ENCODE results near the gene AP3S2.

The AP3S2 gene

DNA sequence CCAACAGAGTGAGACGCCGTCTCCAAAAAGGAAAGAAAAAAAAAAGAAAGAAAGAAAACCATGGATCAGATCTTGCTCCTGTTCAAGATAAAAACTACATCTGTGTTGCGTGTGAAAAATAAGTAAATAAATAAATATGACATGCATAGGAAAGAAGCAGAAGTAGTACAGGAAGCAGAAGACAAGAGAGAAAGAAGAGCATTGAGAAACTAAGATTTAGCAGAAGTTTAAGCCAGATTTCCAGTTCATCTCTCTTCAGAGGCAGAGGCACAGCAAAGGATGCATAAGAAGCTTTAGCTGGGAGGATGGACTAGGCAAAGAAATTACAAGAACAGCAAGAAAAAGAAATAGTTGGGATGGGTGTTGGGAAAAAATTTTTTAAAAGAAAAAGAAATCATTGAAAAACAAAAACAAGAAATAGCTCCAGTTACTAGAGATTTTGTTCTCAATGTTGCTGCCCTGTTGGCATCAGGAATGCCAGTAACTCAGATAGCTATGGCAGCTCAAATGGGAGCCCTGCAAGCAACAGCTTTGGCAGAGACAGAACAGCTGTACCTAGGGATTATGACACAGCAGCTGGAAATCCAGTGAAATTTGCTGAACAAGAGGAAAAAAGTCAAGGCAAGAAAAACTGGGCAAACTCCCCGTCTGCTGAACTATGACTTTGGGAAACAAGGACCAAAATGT is 17.3 kb downstream of the AP3S2 start:
- no peak for TF ChIP-seq EZH2phosphoT487 (IDR thresholded peaks at IDR 0.05; ENCODE audit: borderline replicate concordance)
- TF ChIP-seq, protein P1, sequence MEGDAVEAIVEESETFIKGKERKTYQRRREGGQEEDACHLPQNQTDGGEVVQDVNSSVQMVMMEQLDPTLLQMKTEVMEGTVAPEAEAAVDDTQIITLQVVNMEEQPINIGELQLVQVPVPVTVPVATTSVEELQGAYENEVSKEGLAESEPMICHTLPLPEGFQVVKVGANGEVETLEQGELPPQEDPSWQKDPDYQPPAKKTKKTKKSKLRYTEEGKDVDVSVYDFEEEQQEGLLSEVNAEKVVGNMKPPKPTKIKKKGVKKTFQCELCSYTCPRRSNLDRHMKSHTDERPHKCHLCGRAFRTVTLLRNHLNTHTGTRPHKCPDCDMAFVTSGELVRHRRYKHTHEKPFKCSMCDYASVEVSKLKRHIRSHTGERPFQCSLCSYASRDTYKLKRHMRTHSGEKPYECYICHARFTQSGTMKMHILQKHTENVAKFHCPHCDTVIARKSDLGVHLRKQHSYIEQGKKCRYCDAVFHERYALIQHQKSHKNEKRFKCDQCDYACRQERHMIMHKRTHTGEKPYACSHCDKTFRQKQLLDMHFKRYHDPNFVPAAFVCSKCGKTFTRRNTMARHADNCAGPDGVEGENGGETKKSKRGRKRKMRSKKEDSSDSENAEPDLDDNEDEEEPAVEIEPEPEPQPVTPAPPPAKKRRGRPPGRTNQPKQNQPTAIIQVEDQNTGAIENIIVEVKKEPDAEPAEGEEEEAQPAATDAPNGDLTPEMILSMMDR (conservative IDR thresholded peaks at IDR 0.05; ENCODE audit: low read length), result no peak
- no peaks in the 10 kb centered on the region for H3K4me1 ChIP-seq (ENCODE audit: insufficient read depth, low read length, poor library complexity, severe bottlenecking)
- H3K9ac ChIP-seq (ENCODE audit: low read depth, low read length, poor library complexity, severe bottlenecking), result no peak overlapping the region
- no peaks in the 10 kb centered on the region for H4K20me1 ChIP-seq (ENCODE audit: insufficient read depth, low read length, poor library complexity, severe bottlenecking)
- H2AFZ ChIP-seq (ENCODE audit: low read length), result no peak overlapping the region
- H3K4me3 ChIP-seq (ENCODE audit: low read length, poor library complexity, severe bottlenecking), result no peak overlapping the region
- no peaks in the 10 kb centered on the region for H3K27me3 ChIP-seq (ENCODE audit: insufficient read depth, low read length, poor library complexity, severe bottlenecking)
- H3K4me2 ChIP-seq (ENCODE audit: low read depth, low read length, poor library complexity, severe bottlenecking), result no peak overlapping the region
- no peaks in the 10 kb centered on the region for H3K9me3 ChIP-seq (ENCODE audit: insufficient read depth, low read depth, low read length)
- no peaks in the 10 kb centered on the region for H3K9me2 ChIP-seq (replicated peaks; ENCODE audit: low read depth, low read length)
- no peaks in the 10 kb centered on the region for H3F3A ChIP-seq (ENCODE audit: low read depth)
- H3K36me3 ChIP-seq (ENCODE audit: insufficient read depth, low read length), result peaks cover 4% of the 10 kb centered on the region; the same call in 1 of the 2 replicates
- H3K79me2 ChIP-seq (ENCODE audit: insufficient read depth, low read length), result no peaks in the 10 kb centered on the region

DNA sequence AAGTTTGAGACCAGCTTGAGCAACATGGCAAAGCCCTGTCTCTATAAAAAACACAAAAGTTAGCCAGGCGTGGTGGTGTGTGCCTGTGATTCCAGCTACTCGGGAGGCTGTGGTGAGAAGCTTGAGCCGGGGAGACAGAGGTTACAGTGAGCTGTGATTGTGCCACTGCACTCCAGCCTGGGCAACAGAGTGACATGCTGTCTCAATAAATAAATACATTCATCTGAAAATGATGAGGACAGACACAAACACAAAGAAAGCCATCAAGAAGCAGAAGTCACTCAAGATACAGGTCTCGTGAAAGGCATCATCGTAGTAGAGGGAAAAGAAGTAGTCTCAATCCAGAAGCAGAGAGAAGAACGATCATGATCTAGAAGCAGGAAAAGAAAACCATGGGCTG is 18.1 kb downstream of the AP3S2 start:
- Histone ChIP-seq H3K27me3 (ENCODE audit: insufficient read depth, low read length, poor library complexity, severe bottlenecking) (no peaks in the 10 kb centered on the region), H3K4me2 (ENCODE audit: low read depth, low read length, poor library complexity, severe bottlenecking) (no peak overlapping the region), H3K4me1 (ENCODE audit: insufficient read depth, low read length, poor library complexity, severe bottlenecking) (no peaks in the 10 kb centered on the region), H3K9ac (ENCODE audit: low read depth, low read length, poor library complexity, severe bottlenecking) (no peak overlapping the region), H3F3A (ENCODE audit: low read depth) (no peaks in the 10 kb centered on the region), H3K4me3 (ENCODE audit: low read length, poor library complexity, severe bottlenecking) (no peak overlapping the region), H3K9me2 (replicated peaks; ENCODE audit: low read depth, low read length) (no peaks in the 10 kb centered on the region), H4K20me1 (ENCODE audit: insufficient read depth, low read length, poor library complexity, severe bottlenecking) (no peaks in the 10 kb centered on the region), H3K9me3 (ENCODE audit: insufficient read depth, low read depth, low read length) (no peaks in the 10 kb centered on the region), H3K36me3 (ENCODE audit: insufficient read depth, low read length) (peaks cover 8% of the 10 kb centered on the region; the same call in 1 of the 2 replicates), H3K79me2 (ENCODE audit: insufficient read depth, low read length) (no peaks in the 10 kb centered on the region), H2AFZ (ENCODE audit: low read length) (no peak overlapping the region)
- TF ChIP-seq, protein P1 (conservative IDR thresholded peaks at IDR 0.05; ENCODE audit: low read length), result no peak
- TF ChIP-seq EZH2phosphoT487 (IDR thresholded peaks at IDR 0.05; ENCODE audit: borderline replicate concordance), result no peak

DNA sequence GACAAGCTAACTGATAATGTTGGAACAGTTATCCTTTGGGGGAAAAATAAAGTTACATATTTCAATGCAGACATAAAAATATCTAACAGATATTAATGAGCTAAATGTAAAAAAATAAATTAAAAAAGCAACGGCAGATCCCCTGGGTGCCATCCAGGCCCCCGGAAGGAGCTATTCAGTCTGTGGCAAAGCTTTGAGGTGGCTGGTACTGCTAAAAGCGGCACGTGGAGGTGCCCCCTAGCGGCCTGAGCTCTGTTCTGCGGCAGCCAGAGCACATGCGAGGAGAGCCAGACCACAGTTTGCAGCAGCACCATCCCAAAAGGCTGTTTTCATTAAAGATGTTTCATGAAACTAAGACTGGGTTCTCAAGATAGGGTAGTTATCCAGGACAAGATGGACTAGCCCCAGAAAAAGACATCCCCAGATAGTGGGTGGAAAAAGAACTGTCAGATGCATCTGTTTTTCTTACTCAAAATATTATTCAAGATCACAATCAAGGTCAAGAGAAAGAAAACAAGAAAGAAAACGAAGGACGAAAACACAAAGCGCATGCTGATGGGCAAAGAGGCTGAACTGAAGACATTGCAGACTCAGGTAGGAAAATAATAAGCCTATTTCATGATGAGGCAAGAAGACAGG is 18.7 kb downstream of the AP3S2 start:
- no peaks in the 10 kb centered on the region for H3K27me3 ChIP-seq (ENCODE audit: insufficient read depth, low read length, poor library complexity, severe bottlenecking)
- H3K9ac ChIP-seq (ENCODE audit: low read depth, low read length, poor library complexity, severe bottlenecking), result no peak overlapping the region
- TF ChIP-seq, protein P1 (conservative IDR thresholded peaks at IDR 0.05; ENCODE audit: low read length), result peak; percentile 96
- no peak for TF ChIP-seq EZH2phosphoT487 (IDR thresholded peaks at IDR 0.05; ENCODE audit: borderline replicate concordance)
- no peaks in the 10 kb centered on the region for H3F3A ChIP-seq (ENCODE audit: low read depth)
- H3K4me1 ChIP-seq (ENCODE audit: insufficient read depth, low read length, poor library complexity, severe bottlenecking), result no peaks in the 10 kb centered on the region
- peak overlapping the region; percentile 38 for H3K4me3 ChIP-seq (ENCODE audit: low read length, poor library complexity, severe bottlenecking)
- H3K79me2 ChIP-seq (ENCODE audit: insufficient read depth, low read length), result no peaks in the 10 kb centered on the region
- H4K20me1 ChIP-seq (ENCODE audit: insufficient read depth, low read length, poor library complexity, severe bottlenecking), result no peaks in the 10 kb centered on the region
- H3K9me3 ChIP-seq (ENCODE audit: insufficient read depth, low read depth, low read length), result no peaks in the 10 kb centered on the region
- peak overlapping the region; percentile 72; the same call in 1 of the 2 replicates for H2AFZ ChIP-seq (ENCODE audit: low read length)
- H3K36me3 ChIP-seq (ENCODE audit: insufficient read depth, low read length), result peaks cover 10% of the 10 kb centered on the region; the same call in 1 of the 2 replicates
- no peaks in the 10 kb centered on the region for H3K9me2 ChIP-seq (replicated peaks; ENCODE audit: low read depth, low read length)
- no peak overlapping the region for H3K4me2 ChIP-seq (ENCODE audit: low read depth, low read length, poor library complexity, severe bottlenecking)

All from Loucy (cell line).